Activated T-cell treated with anti-CD3 and anti-CD28 coated beads for 1 hour (primary cell): ENCODE results near the gene PPP6R1.
"Not testable (repeated sequence)": the region's sequence is repeated elsewhere in the genome, so short reads cannot be mapped to it uniquely, and the experiment has no call there.

ENCODE experiments used
- DNase-seq: peaks from one replicate; pipeline ENCODE4 v3.0.0-alpha.2; 2020; ENCODE audit warnings: low read depth

Gene PPP6R1

DNA sequence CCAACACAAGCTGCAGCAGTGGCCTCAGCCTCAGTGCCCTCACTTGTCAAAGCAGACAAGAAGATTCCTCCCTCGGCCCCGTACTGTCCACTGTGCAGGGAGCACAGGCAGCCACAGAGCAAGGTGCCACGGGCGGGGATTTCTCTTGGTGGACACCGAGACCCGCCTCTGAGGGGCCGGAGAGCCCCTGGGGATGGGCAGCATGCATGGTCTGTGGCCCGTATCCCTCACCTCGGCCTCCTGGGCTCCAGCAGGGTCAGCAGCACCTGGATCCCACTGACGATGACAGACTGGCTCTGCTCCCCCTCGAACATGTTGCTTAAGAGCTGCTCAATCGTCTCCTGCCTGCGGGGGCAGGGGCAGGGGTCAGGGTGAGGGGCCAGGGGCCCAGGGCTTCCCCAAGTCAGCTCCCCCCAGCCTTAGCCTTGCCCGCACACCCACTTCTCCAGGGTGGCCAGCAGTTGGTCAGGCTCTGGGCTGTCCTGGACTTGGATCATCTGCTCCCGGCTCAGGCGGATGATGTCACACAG lies 16.8 kb downstream of the PPP6R1 start:
- no peak for DNase-seq

DNA sequence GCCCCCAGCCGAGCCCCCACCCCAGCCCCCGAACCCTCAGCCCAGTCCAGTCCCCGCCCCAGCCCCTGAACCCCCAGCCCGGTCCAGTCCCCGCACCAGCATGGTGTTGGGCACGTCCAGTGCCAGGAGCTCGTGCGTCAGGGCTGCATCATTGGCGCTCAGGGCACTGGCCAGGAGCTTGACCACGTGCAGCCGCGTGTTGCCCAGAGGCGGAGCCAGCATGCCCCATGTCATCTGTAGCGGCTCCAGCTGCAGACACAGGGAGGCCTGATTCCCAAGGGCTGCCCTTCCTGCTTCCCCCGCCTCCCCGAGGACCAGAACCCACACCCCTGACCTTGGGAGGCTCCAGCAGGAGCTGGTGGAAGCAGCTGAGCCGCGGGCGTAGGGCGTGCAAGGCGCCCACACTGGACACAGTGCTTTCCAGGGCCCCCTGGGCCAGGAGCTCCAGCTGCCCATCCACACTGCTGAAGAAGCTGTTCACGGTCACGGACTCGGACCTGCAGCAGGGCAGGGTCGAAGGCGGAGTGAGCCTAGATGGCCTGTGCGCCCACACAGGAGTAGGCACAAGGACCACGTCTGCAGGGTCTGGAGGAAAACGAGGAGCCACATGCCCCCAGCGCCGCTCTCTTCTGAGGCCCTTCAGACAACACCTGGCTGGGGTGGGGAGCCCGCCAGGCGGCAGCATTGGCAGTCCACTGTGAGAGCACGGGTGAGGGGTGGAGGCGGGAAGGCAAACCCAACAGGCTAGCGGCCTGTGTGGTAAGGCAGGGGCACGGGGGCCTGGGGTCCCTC lies 17.5 kb downstream of the PPP6R1 start:
- no peak for DNase-seq

GRCh38 chr19:55240713-55241020 lies 18.1 kb downstream of the PPP6R1 start:
- DNase-seq: no peak

DNA sequence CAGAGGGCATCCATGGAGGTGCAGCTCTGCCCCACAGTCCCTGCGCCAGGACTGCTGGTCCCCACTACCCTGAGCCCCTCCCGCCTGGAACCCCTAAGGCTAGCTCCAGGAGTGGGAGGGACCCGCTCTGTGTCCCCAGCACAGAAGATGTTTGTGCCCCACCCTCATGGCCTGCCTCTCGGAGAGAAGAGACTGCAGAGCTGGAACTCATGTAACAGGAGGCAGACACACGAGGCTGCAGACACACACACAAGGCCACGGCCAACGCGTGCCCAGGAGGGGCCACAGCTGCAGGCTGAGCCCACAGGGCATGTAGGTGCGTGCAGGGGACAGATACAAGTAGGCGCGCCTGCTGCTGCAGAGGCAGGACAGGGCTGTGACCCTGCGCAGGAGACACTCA lies 19.8 kb downstream of the PPP6R1 start:
- DNase-seq: no peak

GRCh38 chr19:55238030-55238429 lies 20.8 kb downstream of the PPP6R1 start:
- DNase-seq: no peak

- DNase-seq: no peak
Observed at GRCh38 chr19:55232986-55233385, 25.8 kb downstream of the PPP6R1 start.

- DNase-seq: no peak
Observed at GRCh38 chr19:55232286-55232602, 26.6 kb downstream of the PPP6R1 start.

DNA sequence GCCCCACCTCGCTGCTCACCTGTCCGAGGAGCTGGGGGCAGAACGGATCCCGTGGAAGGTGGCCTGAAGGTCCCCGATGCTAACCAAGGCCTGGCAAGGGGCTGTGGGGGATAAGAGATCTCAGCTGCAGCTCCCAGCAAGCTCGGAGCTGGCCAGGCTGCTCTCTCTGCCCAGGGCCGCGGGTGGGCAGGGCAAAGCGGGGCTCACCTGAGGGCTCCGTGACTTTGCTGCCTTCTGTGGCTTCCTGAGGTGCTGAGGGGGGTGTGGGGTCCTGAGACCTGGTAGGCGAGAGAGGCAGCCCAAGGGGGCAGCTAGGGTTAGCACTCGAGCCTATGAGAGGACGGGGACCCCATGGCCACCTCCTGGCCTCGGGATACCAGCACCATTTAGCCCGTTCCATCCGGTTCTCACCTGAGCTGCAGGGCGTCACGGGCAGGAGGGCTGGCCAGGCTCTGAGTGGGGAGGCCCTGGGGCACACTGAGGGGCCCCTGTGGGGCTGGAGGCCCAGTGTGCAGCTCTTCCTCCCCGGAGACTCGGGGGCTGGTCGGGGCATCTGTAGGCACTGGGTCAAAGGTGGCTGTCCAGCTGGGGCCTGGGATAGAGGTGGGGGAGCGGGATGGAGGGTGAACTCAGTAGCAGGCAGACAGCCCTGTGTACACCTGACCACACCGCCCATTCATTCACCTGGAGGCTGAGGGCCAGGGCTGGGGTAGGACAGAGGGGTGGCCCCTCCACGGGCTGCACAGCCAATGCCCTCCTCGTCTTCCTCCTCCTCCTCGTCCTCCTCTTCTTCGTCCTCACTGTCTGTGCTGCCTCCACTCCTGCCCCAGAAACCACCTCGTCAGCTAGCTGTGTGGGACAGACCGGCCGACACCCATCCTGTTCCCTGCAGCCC lies 27.2 kb downstream of the PPP6R1 start:
- no peak for DNase-seq

GRCh38 chr19:55230780-55231179 lies 28.0 kb downstream of the PPP6R1 start:
- DNase-seq: no peak

DNA sequence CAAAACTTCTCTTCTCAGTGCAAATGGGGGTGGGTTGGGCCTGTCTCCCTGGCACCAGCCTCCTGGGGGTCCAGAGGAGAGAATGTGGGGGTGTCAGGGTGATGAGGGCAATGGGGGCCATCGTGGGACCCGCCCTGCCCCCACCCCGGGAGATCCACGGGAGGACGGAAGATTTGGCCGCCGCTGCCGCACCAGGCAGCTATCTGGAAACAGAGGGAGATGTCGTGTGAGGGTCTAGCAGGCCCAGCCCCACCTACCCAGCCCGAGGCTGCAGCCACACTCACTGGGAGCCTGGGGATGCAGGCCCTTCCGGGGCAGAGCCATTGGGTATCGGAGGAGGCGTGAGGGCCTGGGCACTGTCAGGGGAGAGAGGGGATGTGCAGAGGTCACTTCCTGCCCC lies 28.5 kb downstream of the PPP6R1 start:
- DNase-seq: no peak

GRCh38 chr19:55229789-55230182 lies 29.0 kb downstream of the PPP6R1 start:
- DNase-seq: no peak

DNA sequence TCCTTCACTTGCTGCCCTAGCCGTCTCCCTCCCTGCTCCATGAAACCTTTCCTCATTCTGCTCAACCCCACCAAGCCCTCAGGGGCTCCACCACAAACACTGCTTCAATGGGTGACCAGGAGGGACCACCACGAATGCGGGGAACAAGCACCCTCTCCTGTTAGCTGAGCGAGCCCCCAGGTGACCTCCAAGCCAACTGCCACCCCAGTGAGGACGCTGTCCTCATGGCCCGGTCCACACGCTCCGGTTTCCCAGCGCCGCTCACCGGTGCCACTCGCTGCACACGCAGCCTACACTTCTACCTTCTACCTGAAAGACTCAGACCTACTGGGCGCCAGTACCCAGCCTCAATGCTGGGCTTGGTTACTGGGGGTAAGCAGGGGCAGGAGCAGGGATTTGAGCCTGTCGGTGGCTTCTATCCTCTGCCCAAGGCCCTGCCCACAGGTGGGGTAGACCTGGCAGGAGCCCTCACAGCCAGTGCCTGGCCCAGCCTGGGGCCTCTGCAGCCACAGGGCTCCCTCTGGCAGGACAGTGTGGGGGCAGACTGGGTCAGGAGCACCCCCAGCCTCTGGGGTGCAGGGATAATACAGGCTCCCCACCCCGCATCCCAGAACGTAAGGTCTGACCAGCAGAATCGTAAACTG lies 29.6 kb downstream of the PPP6R1 start:
- no peak for DNase-seq

DNA sequence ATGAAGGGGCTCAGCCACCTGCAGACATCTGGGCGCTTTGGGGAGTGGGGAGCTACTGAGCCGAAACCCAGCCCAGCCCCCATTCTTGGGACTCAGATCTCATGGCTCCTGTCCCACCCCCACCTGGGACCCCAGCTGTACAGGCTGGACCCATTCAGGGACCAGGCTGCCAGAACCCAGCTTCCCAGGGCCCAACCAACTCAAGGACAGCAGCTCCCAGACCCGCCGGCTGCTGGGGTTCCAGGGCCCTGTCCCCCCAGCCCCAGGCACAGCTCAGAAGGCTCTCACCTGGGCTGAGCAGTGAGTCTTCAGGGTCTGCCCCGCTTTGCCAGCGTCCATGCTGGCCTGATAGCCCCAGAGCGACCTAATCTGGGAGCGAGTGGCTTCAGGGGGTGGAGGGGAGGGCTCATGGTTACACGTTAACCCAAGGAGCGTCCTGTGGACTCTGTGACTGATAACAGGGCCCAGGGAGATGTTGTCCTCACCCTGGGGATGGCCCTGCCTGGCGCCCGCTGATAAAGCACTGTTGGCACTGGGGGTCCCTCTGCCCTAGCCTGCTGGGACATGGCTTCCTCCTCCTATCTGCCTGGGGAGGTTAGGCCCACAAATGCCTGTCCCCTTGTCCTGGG lies 30.3 kb downstream of the PPP6R1 start, which contains the start of gene TMEM86B:
TMEM86B (minus strand) TSS at position 361 of the 629 bp plus-strand sequence; CDS start at position 339, 22 bp downstream.
- no peak for DNase-seq

DNA sequence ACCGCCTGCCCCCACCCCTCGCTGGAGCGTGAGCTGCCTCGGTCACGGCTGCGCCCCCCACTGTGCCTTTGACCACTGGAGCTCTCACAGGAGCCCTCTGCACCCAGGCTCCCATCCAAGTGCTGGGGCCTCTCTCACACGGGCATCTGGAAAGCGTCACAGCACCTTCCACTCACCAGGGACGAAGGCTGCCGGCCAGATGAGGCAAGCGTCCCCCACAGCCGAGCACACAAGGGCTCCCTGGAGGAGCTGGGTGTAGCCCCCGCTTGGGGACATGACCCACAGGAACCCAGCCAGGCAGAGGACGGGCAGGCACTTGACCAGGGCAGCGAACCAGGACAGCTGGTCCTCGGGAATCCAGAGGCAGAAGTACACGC lies 30.8 kb downstream of the PPP6R1 start:
- no peak for DNase-seq

DNA sequence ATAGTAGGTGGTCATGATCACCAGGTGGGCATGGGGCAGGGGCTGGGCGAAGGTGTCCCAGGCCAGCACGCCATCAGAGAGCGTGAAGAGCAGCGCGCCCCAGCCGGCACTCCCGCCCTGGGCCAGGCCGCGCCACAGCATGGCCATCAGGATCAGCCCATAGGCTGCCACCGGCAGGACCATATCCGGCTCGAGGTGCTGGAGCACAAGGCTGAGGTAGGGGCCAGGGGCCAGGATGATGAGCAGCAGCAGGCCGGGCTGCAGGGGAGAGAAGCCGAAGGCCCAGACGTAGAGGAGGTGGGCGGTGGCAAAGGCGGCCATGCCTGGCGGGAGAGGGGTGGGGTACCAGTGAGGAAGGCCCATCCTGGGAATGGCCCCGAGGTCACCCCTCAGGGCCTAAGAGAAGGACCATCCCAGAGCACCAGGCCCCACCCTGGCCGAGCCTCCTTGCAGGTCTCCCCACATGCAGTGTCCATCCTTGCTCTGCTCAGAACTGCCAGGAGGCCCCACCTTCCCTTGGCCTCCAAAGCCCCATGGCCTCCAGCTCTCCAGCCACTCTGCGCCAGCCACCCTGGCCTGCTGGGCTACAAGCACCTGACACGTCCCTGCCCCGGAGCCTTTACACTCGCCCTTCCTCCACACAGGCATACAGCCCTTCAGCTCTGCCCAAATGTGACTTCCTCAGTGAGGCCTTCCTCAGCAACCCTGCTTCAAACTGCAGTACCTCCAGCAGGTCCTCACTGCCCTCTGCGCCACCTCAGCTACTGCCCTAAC lies 31.4 kb downstream of the PPP6R1 start:
- no peak for DNase-seq

- DNase-seq: no peak
Observed at GRCh38 chr19:55226788-55227187, 32.0 kb downstream of the PPP6R1 start.

GRCh38 chr19:55226273-55226672 lies 32.5 kb downstream of the PPP6R1 start:
- DNase-seq: no peak

DNA sequence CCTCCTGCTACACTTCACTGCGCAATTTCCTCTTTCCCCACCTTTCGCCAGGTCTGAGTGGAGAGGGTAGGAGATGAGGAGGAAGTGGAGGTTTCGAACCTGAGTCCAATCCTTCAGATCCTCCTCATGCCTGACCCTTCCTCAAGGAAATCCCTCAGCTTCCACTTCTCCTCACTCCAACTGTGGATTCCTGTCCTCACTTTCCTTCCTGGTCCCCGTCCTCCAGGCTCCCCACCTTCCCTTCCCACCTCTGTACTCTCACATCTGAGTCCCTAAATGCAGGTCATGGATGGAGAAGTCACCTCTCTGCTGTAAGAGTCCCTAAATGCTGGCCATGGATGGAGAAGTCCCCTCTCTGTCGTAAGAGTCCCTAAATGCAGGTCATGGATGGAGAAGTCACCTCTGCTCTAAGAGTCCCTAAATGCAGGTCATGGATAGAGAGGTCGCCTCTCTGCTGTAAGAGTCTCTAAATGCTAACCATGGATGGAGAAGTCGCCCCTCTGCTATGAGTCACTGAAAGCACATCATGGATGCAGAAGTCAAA lies 33.3 kb downstream of the PPP6R1 start:
- DNase-seq: no peak

DNA sequence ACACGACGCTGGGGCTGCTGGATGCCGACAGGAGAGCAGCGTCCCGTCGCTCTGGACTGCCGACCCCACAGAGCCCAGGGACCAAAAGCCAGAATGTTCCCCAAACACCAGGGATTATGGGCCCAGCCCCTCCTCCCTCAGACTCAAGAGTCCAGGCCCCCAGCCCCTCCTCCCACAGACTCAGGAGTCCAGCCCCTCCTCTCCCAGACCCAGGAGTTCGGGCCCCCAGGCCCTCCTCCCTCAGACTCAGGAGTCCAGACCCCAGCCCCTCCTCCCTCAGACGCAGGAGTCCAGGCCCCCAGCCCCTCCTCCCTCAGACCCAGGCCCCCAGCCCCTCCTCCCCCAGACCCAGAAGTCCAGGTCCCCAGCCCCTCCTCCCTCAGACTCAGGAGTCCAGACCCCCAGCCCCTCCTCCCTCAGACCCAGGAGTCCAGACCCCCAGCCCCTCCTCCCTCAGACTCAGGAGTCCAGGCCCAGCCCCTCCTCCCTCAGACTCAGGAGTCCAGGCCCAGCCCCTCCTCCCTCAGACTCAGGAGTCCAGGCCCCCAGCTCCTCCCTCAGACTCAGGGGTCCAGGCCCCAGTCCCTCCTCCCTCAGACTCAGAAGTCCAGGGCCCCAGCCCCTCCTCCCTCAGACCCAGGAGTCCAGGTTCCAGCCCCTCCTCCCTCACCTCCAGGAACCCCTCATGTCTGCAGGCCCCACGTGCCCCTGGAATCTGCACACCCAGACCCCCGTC lies 34.0 kb downstream of the PPP6R1 start:
- DNase-seq: not testable (repeated sequence)

- DNase-seq: no peak
Observed at GRCh38 chr19:55224038-55224665, 34.7 kb downstream of the PPP6R1 start.
